ENCODE results near the gene SLC7A8.
A peak's percentile ranks its signal among the peaks of the same experiment; 100 is the strongest.

SLC7A8 gene

DNA sequence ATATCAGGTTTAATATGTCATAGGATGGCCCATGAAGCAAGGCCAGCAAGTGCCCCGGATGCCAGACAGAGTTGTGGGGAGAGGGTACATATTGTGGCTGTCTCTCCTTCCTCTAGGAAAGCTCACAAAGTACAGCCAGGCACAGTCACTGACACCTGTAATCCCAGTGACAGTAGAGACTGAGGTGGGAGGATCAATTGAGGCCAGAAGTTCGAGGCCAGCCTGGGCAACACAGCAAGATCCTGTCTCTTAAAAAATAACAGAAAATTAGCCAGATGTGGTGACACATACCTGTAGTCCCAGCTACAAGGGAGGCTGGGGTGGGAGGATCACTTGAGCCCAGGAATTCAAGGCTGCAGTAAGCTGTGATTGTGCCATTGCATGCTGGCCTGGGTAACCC, 32.1 kb downstream of the SLC7A8 start:
- H3K27me3 Mint-ChIP-seq (ENCODE audit: low read depth, poor library complexity) = no peaks in the 10 kb centered on the region
- peaks cover 16% of the 10 kb centered on the region for H3K9me3 Mint-ChIP-seq
- H3K4me3 Mint-ChIP-seq = no peak overlapping the region
- H3K36me3 Mint-ChIP-seq (ENCODE audit: low read depth) = peaks cover 43% of the 10 kb centered on the region
- no peak overlapping the region for H3K27ac Mint-ChIP-seq
- peaks cover 57% of the 10 kb centered on the region for H3K4me1 Mint-ChIP-seq
- no peak for DNase-seq
- TF ChIP-seq, protein P1, sequence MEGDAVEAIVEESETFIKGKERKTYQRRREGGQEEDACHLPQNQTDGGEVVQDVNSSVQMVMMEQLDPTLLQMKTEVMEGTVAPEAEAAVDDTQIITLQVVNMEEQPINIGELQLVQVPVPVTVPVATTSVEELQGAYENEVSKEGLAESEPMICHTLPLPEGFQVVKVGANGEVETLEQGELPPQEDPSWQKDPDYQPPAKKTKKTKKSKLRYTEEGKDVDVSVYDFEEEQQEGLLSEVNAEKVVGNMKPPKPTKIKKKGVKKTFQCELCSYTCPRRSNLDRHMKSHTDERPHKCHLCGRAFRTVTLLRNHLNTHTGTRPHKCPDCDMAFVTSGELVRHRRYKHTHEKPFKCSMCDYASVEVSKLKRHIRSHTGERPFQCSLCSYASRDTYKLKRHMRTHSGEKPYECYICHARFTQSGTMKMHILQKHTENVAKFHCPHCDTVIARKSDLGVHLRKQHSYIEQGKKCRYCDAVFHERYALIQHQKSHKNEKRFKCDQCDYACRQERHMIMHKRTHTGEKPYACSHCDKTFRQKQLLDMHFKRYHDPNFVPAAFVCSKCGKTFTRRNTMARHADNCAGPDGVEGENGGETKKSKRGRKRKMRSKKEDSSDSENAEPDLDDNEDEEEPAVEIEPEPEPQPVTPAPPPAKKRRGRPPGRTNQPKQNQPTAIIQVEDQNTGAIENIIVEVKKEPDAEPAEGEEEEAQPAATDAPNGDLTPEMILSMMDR (IDR thresholded peaks at IDR 0.05) = no peak

DNA sequence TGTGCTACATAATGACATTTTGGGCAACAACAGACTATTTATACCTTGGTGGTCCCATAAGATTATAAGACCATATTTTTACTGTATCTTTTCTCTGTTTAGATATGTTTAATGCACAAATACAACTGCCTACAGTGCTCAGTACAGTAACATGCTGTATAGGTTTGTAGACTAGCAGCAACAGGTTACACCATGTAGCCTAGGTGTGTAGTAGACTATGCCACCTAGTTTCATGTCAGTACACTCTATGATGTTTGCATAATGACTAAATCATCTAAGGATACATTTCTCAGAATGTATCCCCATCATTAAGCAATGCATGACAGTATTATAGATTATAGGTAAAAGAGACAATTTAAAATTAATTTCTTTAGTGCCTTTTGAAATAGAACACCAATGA, 33.7 kb downstream of the SLC7A8 start:
- Mint-ChIP-seq H3K9me3 (peaks cover 16% of the 10 kb centered on the region), H3K4me3 (no peak overlapping the region), H3K36me3 (ENCODE audit: low read depth) (peaks cover 49% of the 10 kb centered on the region), H3K27me3 (ENCODE audit: low read depth, poor library complexity) (no peaks in the 10 kb centered on the region), H3K27ac (peak overlapping the region; percentile 26), H3K4me1 (peaks cover 51% of the 10 kb centered on the region)
- no peak for DNase-seq
- TF ChIP-seq, protein P1 (IDR thresholded peaks at IDR 0.05) = no peak

DNA sequence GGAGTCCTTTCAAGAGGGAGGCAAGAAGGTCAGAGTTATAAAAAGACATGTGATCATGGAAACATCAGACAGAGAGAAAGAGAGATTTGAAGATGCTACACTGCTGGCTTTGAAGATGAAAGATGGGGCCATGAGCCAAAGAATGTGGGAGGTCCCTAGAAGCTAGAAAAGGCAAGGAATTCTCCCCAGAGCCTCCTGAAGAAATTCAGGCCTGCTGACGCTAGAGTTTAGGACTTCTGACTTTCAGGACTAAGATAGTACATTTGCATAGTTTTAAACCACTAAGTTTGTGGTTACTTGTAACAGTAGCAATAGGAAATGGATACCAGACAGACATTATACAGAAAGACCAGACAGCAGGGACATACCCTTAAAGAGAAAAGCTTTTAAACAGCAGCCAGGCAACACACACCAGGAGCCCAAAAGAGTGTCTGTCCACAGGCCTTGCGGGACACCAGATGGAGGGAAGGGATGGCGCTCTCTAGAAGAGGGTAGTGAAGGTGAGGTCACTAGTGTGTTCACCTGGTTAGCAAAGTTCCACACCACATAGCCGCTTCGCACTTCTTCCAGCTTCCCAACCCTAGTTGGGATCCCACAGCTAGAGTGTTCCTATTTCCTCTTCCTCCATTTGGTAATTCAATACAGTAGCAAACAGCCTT, 34.7 kb downstream of the SLC7A8 start:
- Mint-ChIP-seq H3K4me1 (peaks cover 44% of the 10 kb centered on the region), H3K4me3 (no peak overlapping the region), H3K27me3 (ENCODE audit: low read depth, poor library complexity) (no peaks in the 10 kb centered on the region), H3K27ac (peak overlapping the region; percentile 90), H3K9me3 (peaks cover 16% of the 10 kb centered on the region), H3K36me3 (ENCODE audit: low read depth) (peaks cover 53% of the 10 kb centered on the region)
- DNase-seq = no peak
- TF ChIP-seq, protein P1 (IDR thresholded peaks at IDR 0.05) = no peak

DNA sequence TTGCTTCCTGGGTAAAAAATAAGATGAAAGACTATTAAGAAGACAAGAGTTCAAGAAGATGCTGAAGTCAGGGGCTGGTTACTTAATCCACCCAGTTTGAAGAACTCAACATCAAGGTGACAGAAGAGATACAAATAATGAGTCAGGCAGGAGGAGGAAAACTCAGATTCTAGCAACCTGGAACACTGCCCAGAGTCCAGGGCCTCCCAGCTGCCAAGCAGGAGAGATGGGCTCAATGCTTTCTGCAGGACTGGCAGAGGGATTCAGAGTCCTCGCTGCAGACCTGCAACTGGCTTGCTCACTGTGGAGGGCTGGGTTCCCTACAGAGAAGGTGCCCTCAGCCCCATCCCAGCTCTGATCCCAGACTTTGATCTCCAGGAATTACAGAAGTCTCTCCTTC, 35.8 kb downstream of the SLC7A8 start:
- Mint-ChIP-seq H3K27ac (no peak overlapping the region), H3K36me3 (ENCODE audit: low read depth) (peaks cover 53% of the 10 kb centered on the region), H3K27me3 (ENCODE audit: low read depth, poor library complexity) (no peaks in the 10 kb centered on the region), H3K9me3 (peaks cover 16% of the 10 kb centered on the region), H3K4me3 (no peak overlapping the region), H3K4me1 (peaks cover 36% of the 10 kb centered on the region)
- no peak for DNase-seq
- TF ChIP-seq, protein P1 (IDR thresholded peaks at IDR 0.05) = no peak

DNA sequence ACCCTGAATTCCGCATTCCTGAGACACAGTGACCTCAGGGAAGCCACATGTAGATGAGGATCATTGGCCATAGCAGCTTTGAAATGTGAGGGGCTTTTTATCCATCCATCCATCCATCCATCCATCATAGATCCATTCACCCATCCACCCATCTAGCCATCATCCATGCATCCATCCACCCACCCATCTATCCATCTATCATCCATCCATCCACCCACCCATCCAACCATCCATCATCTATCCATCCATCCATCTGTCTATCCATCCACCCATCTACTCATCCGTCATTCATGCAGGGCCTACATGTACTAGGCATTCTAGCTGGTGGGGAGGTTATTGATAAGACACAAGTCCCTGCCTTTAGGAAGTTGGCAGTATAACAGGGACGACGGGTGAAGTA, 36.5 kb downstream of the SLC7A8 start:
- H3K36me3 Mint-ChIP-seq (ENCODE audit: low read depth) = peaks cover 59% of the 10 kb centered on the region
- DNase-seq = no peak
- H3K4me1 Mint-ChIP-seq = peaks cover 36% of the 10 kb centered on the region
- no peaks in the 10 kb centered on the region for H3K27me3 Mint-ChIP-seq (ENCODE audit: low read depth, poor library complexity)
- peaks cover 16% of the 10 kb centered on the region for H3K9me3 Mint-ChIP-seq
- TF ChIP-seq, protein P1 (IDR thresholded peaks at IDR 0.05) = no peak
- no peak overlapping the region for H3K4me3 Mint-ChIP-seq
- no peak overlapping the region for H3K27ac Mint-ChIP-seq

DNA sequence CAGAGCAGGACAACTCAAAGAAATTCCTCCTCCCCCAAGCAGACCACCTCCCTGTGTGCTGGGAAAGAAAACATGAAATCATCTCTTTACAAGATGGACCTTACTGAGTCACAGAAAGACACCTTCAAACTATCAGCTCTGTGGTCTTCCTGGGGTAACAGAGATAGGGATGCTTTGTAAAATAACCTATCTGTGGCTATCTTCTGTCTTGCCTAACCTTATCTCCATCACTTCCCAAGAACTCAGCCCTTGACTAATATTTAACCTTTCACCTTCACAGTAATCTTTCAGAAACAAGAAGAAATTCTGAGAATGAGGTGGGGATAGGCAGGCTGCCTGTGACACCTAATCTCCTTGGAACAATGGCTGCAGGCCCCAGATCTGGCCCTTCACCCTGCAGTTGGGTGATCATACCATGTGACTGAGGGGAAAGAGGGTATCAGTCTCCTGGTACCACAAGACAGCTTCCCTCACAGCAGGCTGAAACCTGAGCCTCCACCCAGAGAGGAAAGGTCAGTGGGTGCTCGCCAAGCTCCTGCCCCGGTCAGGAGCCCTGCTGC, 37.0 kb downstream of the SLC7A8 start:
- no peak for DNase-seq
- Mint-ChIP-seq H3K9me3 (peaks cover 16% of the 10 kb centered on the region), H3K27me3 (ENCODE audit: low read depth, poor library complexity) (no peaks in the 10 kb centered on the region), H3K4me3 (no peak overlapping the region), H3K4me1 (peaks cover 36% of the 10 kb centered on the region), H3K36me3 (ENCODE audit: low read depth) (peaks cover 65% of the 10 kb centered on the region), H3K27ac (peak overlapping the region; percentile 4)
- TF ChIP-seq, protein P1 (IDR thresholded peaks at IDR 0.05) = no peak
